ENCODE data around the gene C22orf39.
"Not testable (repeated sequence)": the region's sequence is repeated elsewhere in the genome, so short reads cannot be mapped to it uniquely, and the experiment has no call there.

C22orf39 gene

DNA sequence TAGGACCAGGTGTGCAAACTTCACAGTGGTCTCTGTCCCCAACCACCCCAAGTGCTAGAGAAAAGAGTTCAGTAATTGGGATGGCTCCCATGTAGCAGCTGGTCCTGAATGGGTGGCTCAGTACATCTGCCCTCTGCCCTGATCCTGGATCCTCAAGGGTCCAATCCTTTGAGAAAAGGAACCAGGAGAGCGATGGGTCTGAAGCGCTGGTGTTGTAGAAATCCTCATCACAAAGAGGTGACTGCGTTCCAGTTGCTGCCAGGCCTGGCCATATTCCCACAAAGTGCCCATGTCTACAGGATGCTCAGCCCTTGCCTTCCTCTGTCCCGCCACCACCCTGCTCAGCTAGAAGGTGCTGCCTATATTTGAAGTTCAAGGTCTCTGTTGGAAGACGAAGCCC lies 6.2 kb upstream of the C22orf39 start:
- H3K27ac ChIP-seq (ENCODE audit: low read depth, low read length): no peak overlapping the region
- peaks cover 2 to 3% of the 10 kb centered on the region in 2 donors for H3K4me1 ChIP-seq (ENCODE audit: control insufficient read depth in 1 of 2, insufficient read depth in 2 of 2, low read length in 2 of 2)
- H3K9me3 ChIP-seq (ENCODE audit: control insufficient read depth in 1 of 2, low read length in 2 of 2): no peaks in the 10 kb centered on the region
- H3K4me3 ChIP-seq (ENCODE audit: low read depth in 1 of 2, low read length in 2 of 2): no peak overlapping the region
- H3K36me3 ChIP-seq (ENCODE audit: control insufficient read depth in 1 of 2, insufficient read depth in 2 of 2, low read length in 2 of 2): peaks cover 50 to 67% of the 10 kb centered on the region in 2 donors
- no peak overlapping the region for H3K9ac ChIP-seq (ENCODE audit: low read depth in 1 of 2, low read length in 2 of 2)
- H3K27me3 ChIP-seq (ENCODE audit: control insufficient read depth in 1 of 2, insufficient read depth in 2 of 2, low read length in 2 of 2): no peaks in the 10 kb centered on the region

DNA sequence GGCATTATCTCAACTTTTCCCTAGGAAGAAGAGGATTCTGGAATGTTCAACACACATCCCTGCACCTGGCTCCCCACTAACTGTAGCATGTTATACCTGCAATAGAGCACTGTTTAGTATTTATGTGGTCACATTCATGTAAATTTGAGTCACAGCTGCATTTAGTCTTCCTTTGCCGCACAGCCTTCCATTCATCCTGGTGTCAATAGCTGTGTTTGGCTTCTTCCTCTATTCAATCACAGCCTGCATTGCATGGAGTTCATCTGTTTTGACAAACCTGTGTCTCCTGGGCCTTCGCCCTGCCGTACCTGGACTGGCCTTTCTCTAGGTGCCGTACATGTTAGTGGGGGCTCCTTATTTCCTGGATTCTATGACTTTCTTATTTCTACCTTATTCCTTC lies 4.1 kb upstream of the C22orf39 start:
- H3K27ac ChIP-seq (ENCODE audit: low read depth, low read length): no peak overlapping the region
- H3K9me3 ChIP-seq (ENCODE audit: control insufficient read depth in 1 of 2, low read length in 2 of 2): no peaks in the 10 kb centered on the region
- peaks cover 38 to 50% of the 10 kb centered on the region in 2 donors for H3K36me3 ChIP-seq (ENCODE audit: control insufficient read depth in 1 of 2, insufficient read depth in 2 of 2, low read length in 2 of 2)
- no peaks in the 10 kb centered on the region for H3K27me3 ChIP-seq (ENCODE audit: control insufficient read depth in 1 of 2, insufficient read depth in 2 of 2, low read length in 2 of 2)
- peaks cover 11 to 13% of the 10 kb centered on the region in 2 donors for H3K4me1 ChIP-seq (ENCODE audit: control insufficient read depth in 1 of 2, insufficient read depth in 2 of 2, low read length in 2 of 2)
- no peak overlapping the region for H3K4me3 ChIP-seq (ENCODE audit: low read depth in 1 of 2, low read length in 2 of 2)
- H3K9ac ChIP-seq (ENCODE audit: low read depth in 1 of 2, low read length in 2 of 2): no peak overlapping the region

DNA sequence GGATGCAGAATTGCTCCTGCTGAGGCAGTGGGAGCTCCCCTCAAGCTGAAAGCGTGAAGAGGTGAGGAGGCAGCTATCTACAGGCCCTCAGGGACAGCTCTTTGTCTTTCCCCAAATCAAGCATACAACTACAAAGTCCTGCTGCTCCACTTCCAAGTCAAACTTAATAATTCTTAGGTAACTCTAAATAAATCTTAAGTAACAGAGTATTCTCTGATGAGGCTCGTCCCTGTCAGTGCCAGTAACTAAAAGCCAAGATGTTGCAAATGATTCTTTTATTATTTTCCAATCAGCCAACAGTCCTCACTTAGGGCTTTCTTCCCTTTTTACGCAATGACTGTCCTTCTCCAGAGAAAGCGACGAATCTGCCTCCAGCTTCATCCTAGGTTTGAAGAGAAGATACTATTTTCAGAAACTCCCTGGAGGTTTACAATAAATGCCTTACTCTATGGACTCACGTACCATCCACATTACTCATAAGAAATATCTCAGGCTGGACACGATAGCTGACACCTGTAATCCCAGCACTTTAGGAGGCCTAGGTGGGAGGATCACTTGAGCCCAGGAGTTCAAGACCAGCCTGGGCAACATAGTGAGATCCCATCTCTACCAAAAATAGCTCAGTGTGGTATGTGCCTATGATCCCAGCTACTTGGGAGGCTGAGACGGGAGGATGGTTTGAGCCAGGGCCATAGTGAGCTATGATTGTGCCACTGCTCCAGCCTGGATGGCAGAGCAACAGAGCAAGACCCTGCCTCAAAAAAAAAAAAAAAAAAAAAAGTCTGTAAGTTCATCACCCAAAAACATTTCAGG lies 3.1 kb upstream of the C22orf39 start:
- Histone ChIP-seq H3K4me3 (ENCODE audit: low read depth in 1 of 2, low read length in 2 of 2) (no peak overlapping the region), H3K9me3 (ENCODE audit: control insufficient read depth in 1 of 2, low read length in 2 of 2) (no peaks in the 10 kb centered on the region), H3K27me3 (ENCODE audit: control insufficient read depth in 1 of 2, insufficient read depth in 2 of 2, low read length in 2 of 2) (no peaks in the 10 kb centered on the region), H3K9ac (ENCODE audit: low read depth in 1 of 2, low read length in 2 of 2) (no peak overlapping the region), H3K27ac (ENCODE audit: low read depth, low read length) (no peak overlapping the region), H3K4me1 (ENCODE audit: control insufficient read depth in 1 of 2, insufficient read depth in 2 of 2, low read length in 2 of 2) (peaks cover 17 to 21% of the 10 kb centered on the region in 2 donors), H3K36me3 (ENCODE audit: control insufficient read depth in 1 of 2, insufficient read depth in 2 of 2, low read length in 2 of 2) (peaks cover 30 to 40% of the 10 kb centered on the region in 2 donors)

DNA sequence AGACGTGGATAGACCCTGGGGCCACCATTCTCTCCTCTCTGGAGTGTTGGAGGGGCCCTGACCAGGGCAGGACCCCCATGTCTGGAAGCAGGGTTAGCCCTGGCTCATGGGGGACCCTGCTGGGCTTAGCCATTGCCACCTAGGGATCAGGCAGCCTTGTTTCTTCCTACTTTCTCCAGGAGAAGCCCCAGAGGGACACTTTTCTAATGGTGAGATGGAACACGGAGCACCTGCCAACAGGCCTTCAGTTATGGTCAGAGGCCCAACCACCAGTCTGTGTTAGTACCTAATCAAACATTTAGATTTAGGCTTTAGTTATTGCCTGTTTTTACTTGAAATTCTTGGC lies 1.9 kb upstream of the C22orf39 start:
- Histone ChIP-seq H3K9ac (ENCODE audit: low read depth in 1 of 2, low read length in 2 of 2) (no peak overlapping the region), H3K4me1 (ENCODE audit: control insufficient read depth in 1 of 2, insufficient read depth in 2 of 2, low read length in 2 of 2) (peaks cover 17 to 21% of the 10 kb centered on the region in 2 donors), H3K27me3 (ENCODE audit: control insufficient read depth in 1 of 2, insufficient read depth in 2 of 2, low read length in 2 of 2) (no peaks in the 10 kb centered on the region), H3K36me3 (ENCODE audit: control insufficient read depth in 1 of 2, insufficient read depth in 2 of 2, low read length in 2 of 2) (peaks cover 22 to 30% of the 10 kb centered on the region in 2 donors), H3K9me3 (ENCODE audit: control insufficient read depth in 1 of 2, low read length in 2 of 2) (no peaks in the 10 kb centered on the region), H3K4me3 (ENCODE audit: low read depth in 1 of 2, low read length in 2 of 2) (no peak overlapping the region), H3K27ac (ENCODE audit: low read depth, low read length) (no peak overlapping the region)

DNA sequence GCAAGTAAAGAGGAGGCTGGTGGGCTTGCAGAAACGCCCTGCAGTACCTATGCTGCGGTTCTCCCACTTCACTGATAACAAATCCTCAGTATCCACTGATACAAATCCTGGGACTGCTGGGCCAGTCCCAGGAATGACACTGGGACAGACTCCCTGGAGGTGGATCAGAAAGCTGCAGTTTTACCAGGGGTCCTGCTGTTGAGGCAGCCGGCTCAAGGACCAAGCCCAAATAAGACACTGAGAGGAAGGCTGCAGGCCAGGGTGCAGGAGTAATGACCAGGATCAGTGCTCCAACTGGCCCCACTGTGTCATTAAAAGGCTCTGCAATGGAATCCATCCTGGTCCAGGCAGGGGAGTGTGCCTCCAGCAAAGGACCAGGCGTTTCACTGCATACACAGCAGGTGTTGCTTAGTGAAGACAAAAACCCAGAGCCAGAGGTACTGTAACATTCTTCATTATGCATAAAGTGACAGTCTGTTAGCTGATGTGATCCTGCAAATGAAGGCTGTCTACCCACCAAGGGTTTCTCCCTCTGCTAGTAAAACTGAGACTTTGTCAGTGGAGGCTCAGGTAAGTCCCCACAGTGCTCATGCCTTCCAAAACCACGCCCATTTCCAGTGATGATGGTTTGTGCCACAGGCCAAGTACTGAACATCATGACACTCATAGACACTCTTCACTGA lies 1.4 kb upstream of the C22orf39 start:
- no peak overlapping the region for H3K9ac ChIP-seq (ENCODE audit: low read depth in 1 of 2, low read length in 2 of 2)
- H3K36me3 ChIP-seq (ENCODE audit: control insufficient read depth in 1 of 2, insufficient read depth in 2 of 2, low read length in 2 of 2): peaks cover 25 to 30% of the 10 kb centered on the region in 2 donors
- no peak overlapping the region for H3K27ac ChIP-seq (ENCODE audit: low read depth, low read length)
- peaks cover 17 to 24% of the 10 kb centered on the region in 2 donors for H3K4me1 ChIP-seq (ENCODE audit: control insufficient read depth in 1 of 2, insufficient read depth in 2 of 2, low read length in 2 of 2)
- peak overlapping the region in 1 of 2 donors; percentile 12 for H3K4me3 ChIP-seq (ENCODE audit: low read depth in 1 of 2, low read length in 2 of 2)
- no peaks in the 10 kb centered on the region for H3K27me3 ChIP-seq (ENCODE audit: control insufficient read depth in 1 of 2, insufficient read depth in 2 of 2, low read length in 2 of 2)
- no peaks in the 10 kb centered on the region for H3K9me3 ChIP-seq (ENCODE audit: control insufficient read depth in 1 of 2, low read length in 2 of 2)

DNA sequence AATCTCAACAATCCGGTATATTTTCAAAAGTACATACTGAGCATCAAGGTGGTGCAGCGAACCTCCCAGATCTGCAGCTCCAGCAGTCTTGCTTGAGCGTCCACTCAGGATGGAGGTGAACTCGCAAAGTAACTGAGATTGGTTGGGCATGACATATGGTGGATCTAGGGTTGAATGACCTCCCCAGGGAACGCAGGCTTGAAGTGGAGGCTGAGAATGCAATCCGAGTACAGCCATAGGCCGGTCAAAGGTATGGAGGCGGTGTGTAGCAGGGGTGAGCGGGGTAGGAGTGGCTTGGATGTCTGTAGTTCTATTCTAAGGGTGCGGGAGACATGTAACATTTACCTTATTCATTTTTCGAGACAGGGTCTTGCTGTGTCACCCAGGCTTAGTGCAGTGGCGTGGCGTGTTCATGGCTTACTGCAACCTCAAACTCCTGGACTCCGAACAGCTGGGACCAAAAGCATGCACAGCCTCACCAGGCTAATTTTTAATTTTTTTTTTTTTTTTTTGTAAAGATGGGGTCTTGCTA lies 631 bp upstream of the C22orf39 start:
- H3K9ac ChIP-seq (ENCODE audit: low read depth in 1 of 2, low read length in 2 of 2): peak overlapping the region; percentile 81 to 90
- H3K36me3 ChIP-seq (ENCODE audit: control insufficient read depth in 1 of 2, insufficient read depth in 2 of 2, low read length in 2 of 2): peaks cover 23 to 29% of the 10 kb centered on the region in 2 donors
- peak overlapping the region; percentile 83 to 96 for H3K4me3 ChIP-seq (ENCODE audit: low read depth in 1 of 2, low read length in 2 of 2)
- no peaks in the 10 kb centered on the region for H3K27me3 ChIP-seq (ENCODE audit: control insufficient read depth in 1 of 2, insufficient read depth in 2 of 2, low read length in 2 of 2)
- peaks cover 17 to 25% of the 10 kb centered on the region in 2 donors for H3K4me1 ChIP-seq (ENCODE audit: control insufficient read depth in 1 of 2, insufficient read depth in 2 of 2, low read length in 2 of 2)
- peak overlapping the region; percentile 86 for H3K27ac ChIP-seq (ENCODE audit: low read depth, low read length)
- no peaks in the 10 kb centered on the region for H3K9me3 ChIP-seq (ENCODE audit: control insufficient read depth in 1 of 2, low read length in 2 of 2)

DNA sequence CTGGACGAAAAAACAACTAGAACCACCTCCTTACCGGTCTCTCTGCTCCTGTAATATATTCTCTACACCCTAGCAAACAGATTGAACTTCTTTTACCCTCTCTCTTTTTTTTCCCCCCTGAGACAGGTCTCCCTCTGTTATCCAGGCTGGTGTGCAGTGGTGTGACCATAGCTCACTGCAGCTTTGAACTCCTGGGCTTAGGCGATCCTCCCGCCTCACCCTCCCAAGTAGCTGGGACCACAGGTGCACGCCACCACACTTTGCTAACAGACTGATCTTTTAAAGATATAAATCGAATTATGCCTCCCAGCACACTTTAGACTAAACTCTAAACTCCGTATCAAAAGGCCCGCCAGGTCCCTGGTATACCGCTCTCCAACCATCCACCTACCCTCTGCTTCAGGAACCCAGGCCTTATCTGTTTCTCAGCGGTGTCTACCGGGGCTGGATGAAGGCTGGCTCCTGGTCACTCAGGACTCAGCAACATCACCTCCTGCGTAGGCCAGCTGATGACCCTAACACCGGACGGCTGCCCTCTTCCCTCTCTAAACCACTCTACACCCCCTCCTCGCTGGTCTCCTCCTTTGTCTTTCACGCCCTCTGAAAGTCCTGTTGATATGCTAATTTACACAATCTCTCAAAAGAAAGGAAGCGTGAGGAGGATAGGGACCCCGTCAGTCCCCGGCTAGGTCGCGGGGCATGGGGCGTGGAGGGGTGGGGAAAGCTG lies 745 bp downstream of the C22orf39 start:
- Histone ChIP-seq H3K9me3 (ENCODE audit: control insufficient read depth in 1 of 2, low read length in 2 of 2) (no peaks in the 10 kb centered on the region), H3K4me3 (ENCODE audit: low read depth in 1 of 2, low read length in 2 of 2) (peak overlapping the region; percentile 83 to 96), H3K4me1 (ENCODE audit: control insufficient read depth in 1 of 2, insufficient read depth in 2 of 2, low read length in 2 of 2) (peaks cover 17 to 25% of the 10 kb centered on the region in 2 donors), H3K27me3 (ENCODE audit: control insufficient read depth in 1 of 2, insufficient read depth in 2 of 2, low read length in 2 of 2) (no peaks in the 10 kb centered on the region), H3K9ac (ENCODE audit: low read depth in 1 of 2, low read length in 2 of 2) (peak overlapping the region; percentile 66 to 90), H3K27ac (ENCODE audit: low read depth, low read length) (peak overlapping the region; percentile 94), H3K36me3 (ENCODE audit: control insufficient read depth in 1 of 2, insufficient read depth in 2 of 2, low read length in 2 of 2) (peaks cover 17 to 19% of the 10 kb centered on the region in 2 donors)

DNA sequence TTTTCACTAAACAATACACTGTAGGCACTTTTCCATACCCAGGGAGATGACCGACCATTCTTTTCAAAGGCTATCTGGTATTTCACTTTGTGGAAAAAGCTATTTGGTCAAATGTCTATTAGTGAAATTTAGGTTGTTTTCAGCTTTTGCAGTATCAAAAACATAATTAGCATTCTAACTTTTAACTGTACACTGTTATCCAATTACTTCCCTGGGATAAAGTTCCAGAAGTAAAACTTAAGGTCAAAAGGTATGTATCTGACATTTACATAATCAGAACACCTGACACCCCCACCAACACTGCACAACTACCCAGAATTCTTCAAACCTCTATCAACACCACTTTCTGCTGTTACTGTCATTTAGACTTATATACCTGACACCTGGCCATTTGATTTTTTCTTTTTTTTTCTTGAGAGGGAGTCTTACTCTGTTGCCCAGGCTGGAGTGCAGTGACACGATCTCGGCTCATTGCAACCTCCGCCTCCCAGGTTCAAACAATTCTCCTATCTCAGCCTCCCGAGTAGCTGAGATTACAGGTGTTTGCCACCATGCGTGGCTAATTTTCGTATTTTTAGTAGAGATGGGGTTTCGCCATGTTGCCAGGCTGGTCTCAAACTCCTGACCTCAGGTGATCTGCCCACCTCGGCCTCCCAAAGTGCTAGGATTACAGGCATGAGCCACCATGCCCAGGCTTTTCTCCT lies 2.1 kb downstream of the C22orf39 start:
- not testable (repeated sequence) for H3K9me3 ChIP-seq (ENCODE audit: control insufficient read depth in 1 of 2, low read length in 2 of 2); H3K27ac ChIP-seq (ENCODE audit: low read depth, low read length); H3K9ac ChIP-seq (ENCODE audit: low read depth in 1 of 2, low read length in 2 of 2); H3K4me3 ChIP-seq (ENCODE audit: low read depth in 1 of 2, low read length in 2 of 2); H3K27me3 ChIP-seq (ENCODE audit: control insufficient read depth in 1 of 2, insufficient read depth in 2 of 2, low read length in 2 of 2)
- peaks cover 9 to 15% of the 10 kb centered on the region in 2 donors for H3K36me3 ChIP-seq (ENCODE audit: control insufficient read depth in 1 of 2, insufficient read depth in 2 of 2, low read length in 2 of 2)
- peaks cover 17 to 25% of the 10 kb centered on the region in 2 donors for H3K4me1 ChIP-seq (ENCODE audit: control insufficient read depth in 1 of 2, insufficient read depth in 2 of 2, low read length in 2 of 2)

DNA sequence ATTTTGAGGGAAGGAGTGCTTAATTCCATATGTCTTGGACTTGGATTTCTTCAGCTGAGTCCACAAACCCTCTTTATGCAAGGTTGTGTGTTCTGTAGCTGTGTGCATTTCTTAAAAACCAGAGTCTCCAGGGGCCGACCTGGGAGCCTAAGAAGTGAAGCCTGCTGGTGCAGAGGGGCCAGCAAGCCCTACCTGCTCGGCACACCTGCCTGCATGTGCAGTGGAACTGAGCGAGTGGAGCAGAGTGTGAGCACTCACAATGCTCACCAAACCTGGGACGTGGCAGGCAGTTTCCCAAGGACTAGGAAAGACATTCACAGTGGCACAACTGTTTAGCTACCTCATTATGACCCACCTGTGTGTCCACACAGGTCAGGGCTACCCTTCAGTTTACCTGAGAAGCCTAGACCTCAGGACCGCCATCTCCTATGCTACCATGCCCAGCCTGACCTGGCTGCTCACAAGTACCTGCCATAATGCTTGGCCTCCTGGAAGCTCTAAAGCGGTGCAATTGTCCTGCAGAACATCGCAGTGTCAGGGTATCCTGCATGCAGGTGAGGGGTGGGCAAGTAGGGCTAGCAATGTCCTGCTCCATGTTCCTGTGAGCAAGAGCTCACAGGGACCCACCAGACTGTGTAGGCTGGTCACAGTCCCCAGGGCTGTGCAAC lies 3.8 kb downstream of the C22orf39 start:
- no peak overlapping the region for H3K9ac ChIP-seq (ENCODE audit: low read depth in 1 of 2, low read length in 2 of 2)
- H3K36me3 ChIP-seq (ENCODE audit: control insufficient read depth in 1 of 2, insufficient read depth in 2 of 2, low read length in 2 of 2): peaks cover 9 to 18% of the 10 kb centered on the region in 2 donors
- H3K4me3 ChIP-seq (ENCODE audit: low read depth in 1 of 2, low read length in 2 of 2): no peak overlapping the region
- H3K27me3 ChIP-seq (ENCODE audit: control insufficient read depth in 1 of 2, insufficient read depth in 2 of 2, low read length in 2 of 2): no peaks in the 10 kb centered on the region
- H3K9me3 ChIP-seq (ENCODE audit: control insufficient read depth in 1 of 2, low read length in 2 of 2): no peaks in the 10 kb centered on the region
- peaks cover 15 to 22% of the 10 kb centered on the region in 2 donors for H3K4me1 ChIP-seq (ENCODE audit: control insufficient read depth in 1 of 2, insufficient read depth in 2 of 2, low read length in 2 of 2)
- no peak overlapping the region for H3K27ac ChIP-seq (ENCODE audit: low read depth, low read length)

Data from duodenal mucosa (tissue), 2 donors.